HG02970 (cell line): ENCODE measurements around the gene IRX2.

Experiments
- ATAC-seq: cut with Tn5 transposase; IDR thresholded peaks from one replicate; pipeline ENCODE4 v1.9.1; 2021; ENCODE audit warnings: mild to moderate bottlenecking, moderate library complexity, moderate number of reproducible peaks; ENCODE audit not compliant: unreplicated experiment, low FRiP score

IRX2 gene

DNA sequence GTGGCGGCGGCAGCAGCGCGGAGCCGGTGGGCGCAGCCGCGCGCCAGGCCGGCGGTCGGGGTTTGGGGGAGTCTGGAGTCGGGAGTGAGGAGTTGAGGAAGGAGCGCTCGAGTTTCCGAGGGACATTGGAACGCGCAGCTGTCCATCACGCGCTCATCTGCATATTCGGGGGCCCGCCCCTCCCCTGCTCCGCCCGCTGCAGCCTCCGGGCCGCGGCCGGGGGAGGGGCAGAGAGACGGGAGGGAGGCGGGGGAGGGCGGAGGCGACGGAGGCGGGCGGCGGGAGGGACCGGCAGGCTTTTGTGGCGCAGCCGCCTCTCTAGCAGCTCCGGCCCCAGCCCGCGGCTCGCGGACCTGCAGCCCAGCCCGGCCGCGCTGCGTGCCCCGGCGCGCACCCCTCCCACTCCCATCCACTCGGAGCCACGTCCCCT, at the start of gene IRX2:
IRX2 (minus strand) TSS at position 86 of the 430 bp plus-strand sequence. CDS start 264 bp downstream, outside the sequence.
- ATAC-seq = no peak

- ATAC-seq = no peak
Observed at GRCh38 chr5:2800035-2800434, 48.6 kb upstream of the IRX2 start.

- ATAC-seq = no peak
Observed at GRCh38 chr5:2797981-2798380, 46.5 kb upstream of the IRX2 start.

DNA sequence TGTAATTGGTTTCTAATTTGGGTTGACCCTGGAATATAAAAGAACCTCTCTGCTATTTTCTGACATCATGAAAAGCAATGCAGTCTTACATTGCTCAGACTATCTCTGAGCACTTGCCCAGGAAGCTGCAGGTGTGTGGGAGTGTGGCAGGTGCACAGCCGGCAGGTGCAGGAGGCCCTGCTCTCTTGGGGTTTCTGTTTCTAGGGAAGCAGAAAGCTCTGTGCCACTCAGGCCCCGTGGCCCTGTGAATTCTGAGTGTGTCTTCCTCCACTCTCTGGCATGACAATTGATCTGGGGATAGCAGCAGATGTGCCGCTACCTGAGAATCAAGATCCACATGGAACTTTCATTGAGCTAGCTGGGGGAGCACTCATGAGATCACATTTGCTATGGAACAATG, 45.7 kb upstream of the IRX2 start:
- ATAC-seq = no peak

GRCh38 chr5:2783223-2783622, 31.7 kb upstream of the IRX2 start:
- no peak for ATAC-seq

GRCh38 chr5:2782658-2783057, 31.2 kb upstream of the IRX2 start:
- ATAC-seq = no peak

- ATAC-seq = no peak
Observed at GRCh38 chr5:2780421-2781171, 29.1 kb upstream of the IRX2 start.

GRCh38 chr5:2779459-2779858, 28.0 kb upstream of the IRX2 start:
- no peak for ATAC-seq

DNA sequence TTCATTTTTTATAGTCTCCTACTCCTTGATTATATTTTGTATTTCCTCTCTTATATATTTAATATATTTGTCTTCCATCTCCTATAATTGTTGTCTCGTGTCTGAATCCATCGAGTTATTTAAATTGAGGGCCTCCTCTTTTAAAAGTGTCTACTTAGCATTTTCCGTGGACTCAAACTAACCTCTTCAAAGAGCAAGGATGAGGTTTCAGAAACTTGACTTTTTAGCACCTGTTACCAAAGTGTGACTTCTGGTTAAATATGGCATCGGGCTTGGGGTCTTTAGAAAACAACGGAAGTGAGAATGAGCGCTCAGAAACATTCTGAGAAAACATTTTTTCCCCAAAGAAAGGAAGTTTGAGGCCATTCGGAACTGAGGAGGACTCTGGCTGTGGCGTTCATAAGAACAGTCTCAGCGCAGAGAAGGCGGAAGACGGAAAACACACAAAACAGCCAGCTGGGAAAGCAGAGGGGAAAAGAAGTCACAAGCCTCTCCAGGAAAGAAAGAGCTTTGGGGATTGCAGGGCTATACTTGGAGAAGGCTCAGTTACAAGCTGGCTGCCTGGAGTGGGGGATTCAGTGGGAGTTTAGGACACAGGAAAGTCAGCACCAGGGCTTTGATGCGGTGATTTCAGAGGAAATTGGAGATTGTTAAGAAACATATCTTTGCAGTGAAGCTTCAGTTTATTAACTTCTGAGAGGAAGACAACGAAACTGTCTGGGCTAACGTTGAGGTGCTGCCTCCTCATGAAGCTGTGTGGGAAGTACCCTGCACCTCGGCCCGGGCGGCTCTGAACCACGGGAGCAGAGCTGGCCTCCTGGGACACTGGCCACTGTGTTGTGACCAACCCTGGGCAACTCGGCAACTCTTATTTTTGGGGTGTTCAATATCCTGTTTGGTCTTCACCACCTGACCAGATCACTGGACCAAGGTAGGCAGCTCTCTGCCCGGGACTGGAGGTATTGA, 25.1 kb upstream of the IRX2 start:
- no peak for ATAC-seq

DNA sequence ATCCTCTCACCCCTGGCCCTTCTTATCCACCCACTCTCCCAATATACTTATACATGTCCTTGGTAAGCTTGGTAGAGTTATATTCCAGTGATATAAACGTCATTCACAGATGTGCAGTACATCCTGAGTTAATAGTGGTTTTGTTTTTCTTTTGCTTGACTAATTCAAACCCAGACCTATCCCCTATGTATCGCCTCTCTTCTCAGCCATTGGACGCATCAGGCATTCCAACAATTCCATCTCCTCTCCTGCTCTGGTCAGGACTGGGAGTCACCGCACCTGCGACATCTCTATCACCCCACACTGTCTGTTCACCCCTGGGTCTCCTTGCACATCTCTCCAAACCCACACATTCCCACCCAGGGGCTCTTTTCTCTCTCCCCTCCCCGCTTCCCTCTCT, 21.9 kb upstream of the IRX2 start:
- no peak for ATAC-seq

- ATAC-seq = no peak
Observed at GRCh38 chr5:2767089-2767488, 15.6 kb upstream of the IRX2 start.

- no peak for ATAC-seq
Observed at GRCh38 chr5:2764581-2764980, 13.1 kb upstream of the IRX2 start.

GRCh38 chr5:2763533-2763794, 12.0 kb upstream of the IRX2 start:
- no peak for ATAC-seq

GRCh38 chr5:2762744-2763532, 11.5 kb upstream of the IRX2 start:
- no peak for ATAC-seq

GRCh38 chr5:2761921-2762488, 10.5 kb upstream of the IRX2 start:
- ATAC-seq = no peak

DNA sequence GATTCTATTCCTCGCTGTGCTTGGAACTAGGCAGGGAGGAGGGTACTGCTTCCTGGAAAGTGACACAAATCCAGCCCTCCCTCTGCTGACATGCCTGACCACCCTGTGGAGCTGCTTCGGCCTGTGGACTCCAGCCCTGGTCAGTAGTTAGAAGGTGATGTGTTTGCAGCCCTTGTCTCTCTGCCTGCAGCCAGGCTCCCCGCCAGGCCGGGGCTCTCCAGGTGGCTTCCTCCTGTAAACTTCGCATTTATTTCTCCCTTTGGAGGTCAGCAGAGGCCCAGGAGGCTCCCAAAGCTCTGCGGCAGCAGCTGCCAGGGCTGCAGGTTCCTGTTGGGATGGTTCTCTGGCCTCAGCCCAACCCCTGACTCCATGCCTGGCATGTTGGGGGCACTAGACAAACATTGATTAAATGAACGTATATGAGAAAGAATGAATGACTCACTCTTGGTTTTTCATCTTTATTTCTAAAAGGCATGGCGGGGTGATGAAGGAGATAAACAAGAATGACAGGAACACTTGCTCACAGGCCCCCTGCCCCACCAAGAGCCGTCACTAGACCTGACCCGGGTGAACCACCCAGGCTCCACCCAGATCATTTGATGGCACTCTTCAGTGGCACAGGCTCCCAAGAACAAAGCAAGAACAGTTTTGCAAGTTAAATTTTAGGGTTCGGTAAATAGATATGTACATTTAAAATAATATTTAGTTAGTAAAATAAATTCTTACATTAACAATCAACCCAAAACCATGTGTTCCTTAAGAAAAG, 8.4 kb upstream of the IRX2 start:
- ATAC-seq = no peak

- no peak for ATAC-seq
Observed at GRCh38 chr5:2759091-2759490, 7.6 kb upstream of the IRX2 start.

DNA sequence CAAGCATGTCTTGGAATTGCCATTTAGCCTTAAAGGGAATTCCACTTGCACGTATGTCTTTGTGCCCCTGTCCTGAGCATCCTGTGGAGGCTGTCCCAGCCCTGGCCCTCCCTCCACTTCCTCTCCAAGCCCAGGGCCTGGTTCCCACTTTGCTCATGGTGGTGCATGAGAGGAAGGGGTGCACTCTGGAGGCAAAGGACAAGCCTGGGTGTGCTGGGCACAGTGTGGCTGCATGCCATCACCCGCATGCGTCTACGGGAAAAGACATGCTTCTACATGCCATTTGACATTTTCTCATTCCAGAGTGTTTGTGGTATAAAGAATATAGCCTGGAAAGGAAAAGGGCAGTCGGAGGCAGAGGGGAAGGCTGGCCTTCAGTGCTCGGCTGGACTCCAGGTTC, 7.2 kb upstream of the IRX2 start:
- no peak for ATAC-seq

GRCh38 chr5:2757563-2758351, 6.3 kb upstream of the IRX2 start:
- ATAC-seq = no peak
